PFSK-1 (cell line): ENCODE data around the gene HIGD1A.

Source experiments
- FOXP2 ChIP-seq: optimal IDR thresholded peaks from 2 replicates; pipeline ENCODE3; 2011; ENCODE audit warnings: borderline replicate concordance, control low read depth, inconsistent platforms; ENCODE audit not compliant: insufficient read depth; ENCODE audit errors: extremely low read length, extremely low read depth
- POLR2AphosphoS5 ChIP-seq: IDR thresholded peaks from 2 replicates; pipeline ENCODE4 v1.6.1; 2012; ENCODE audit warnings: low read depth, mild to moderate bottlenecking, control low read depth, low read length, moderate library complexity
- REST ChIP-seq, 2 experiments: IDR thresholded peaks; 2 replicates each; pipeline versions ENCODE4 v1.6.1 to v1.8.0; 2011 to 2012; ENCODE audit warnings: low read depth in 2 of 2, low read length in 2 of 2, control low read depth in 1 of 2, inconsistent platforms in 1 of 2, mild to moderate bottlenecking in 1 of 2, moderate library complexity in 1 of 2; ENCODE audit not compliant: insufficient read depth in 1 of 2
- SIN3A ChIP-seq: IDR thresholded peaks from 2 replicates; pipeline ENCODE4 v1.6.1; 2012; ENCODE audit warnings: mild to moderate bottlenecking, low read length, moderate library complexity, borderline replicate concordance; ENCODE audit not compliant: insufficient read depth
- TAF1 ChIP-seq: IDR thresholded peaks from 2 replicates; pipeline ENCODE4 v1.6.1; 2012; ENCODE audit warnings: low read length, control low read depth, borderline replicate concordance; ENCODE audit not compliant: insufficient read depth

HIGD1A gene

GRCh38 chr3:42823351-42823750, 19.1 kb upstream of the HIGD1A start:
- TF ChIP-seq SIN3A (no peak), REST (IDR thresholded peaks at IDR 0.05; ENCODE audit: insufficient read depth in 1 of 2, low read depth in 2 of 2, low read length in 2 of 2) (no peak), TAF1 (no peak), POLR2AphosphoS5 (no peak)

GRCh38 chr3:42822828-42823227, 18.5 kb upstream of the HIGD1A start:
- TF ChIP-seq FOXP2 (no peak), REST (IDR thresholded peaks at IDR 0.05; ENCODE audit: insufficient read depth in 1 of 2, low read depth in 2 of 2, low read length in 2 of 2) (no peak)

- no peak for TF ChIP-seq SIN3A
- TF ChIP-seq POLR2AphosphoS5 = no peak
- no peak for TF ChIP-seq REST (IDR thresholded peaks at IDR 0.05; ENCODE audit: insufficient read depth in 1 of 2, low read depth in 2 of 2, low read length in 2 of 2)
- no peak for TF ChIP-seq FOXP2
- TF ChIP-seq TAF1 = no peak
Measured at GRCh38 chr3:42820746-42821051, 16.4 kb upstream of the HIGD1A start.

GRCh38 chr3:42819351-42819965, 15.2 kb upstream of the HIGD1A start:
- TF ChIP-seq POLR2AphosphoS5 (no peak), FOXP2 (no peak), TAF1 (no peak)

DNA sequence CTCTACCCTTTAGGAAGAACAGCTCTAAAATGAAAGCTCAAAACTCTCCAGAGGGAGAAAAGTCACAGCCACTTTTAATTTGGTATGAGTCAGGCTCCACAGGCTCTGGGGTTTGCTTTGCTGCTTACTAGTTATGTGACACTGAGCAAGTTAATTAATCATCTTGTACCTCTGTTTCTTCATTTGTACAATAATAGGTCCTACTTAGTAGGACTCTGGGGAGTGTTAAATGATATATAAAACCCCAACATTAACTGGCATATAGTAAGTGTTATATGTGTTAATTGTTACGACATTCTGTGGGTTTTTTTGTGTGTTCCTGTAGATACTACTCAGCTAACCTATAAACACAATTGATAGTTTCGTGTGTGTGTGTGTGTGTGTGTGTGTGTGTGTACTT, 11.5 kb upstream of the HIGD1A start:
- TF ChIP-seq REST (IDR thresholded peaks at IDR 0.05; ENCODE audit: insufficient read depth in 1 of 2, low read depth in 2 of 2, low read length in 2 of 2) (no peak), POLR2AphosphoS5 (no peak), SIN3A (no peak), TAF1 (no peak), FOXP2 (no peak)
